A172 (cell line): ENCODE results near the gene KRTAP20-2. TPM values are rescaled to one million over a fixed set of nuclear protein-coding genes. Genes with fewer than 3 reads are reported as not detected.

Experiments
- DNase-seq: peaks from one replicate; pipeline ENCODE4 v3.0.0-alpha.2; 2015; ENCODE audit warnings: low spot score
- total RNA-seq: library from RNA; depleted of rRNA; stranded (reverse); fragments of >200 nt; shearing (Covaris generic); gene quantifications from 2 replicates; pipeline ENCODE4 v1.2.3, GENCODE V29; 2014; rRNA removed

The KRTAP20-2 gene
- not detected in 2 replicates for total RNA-seq

DNA sequence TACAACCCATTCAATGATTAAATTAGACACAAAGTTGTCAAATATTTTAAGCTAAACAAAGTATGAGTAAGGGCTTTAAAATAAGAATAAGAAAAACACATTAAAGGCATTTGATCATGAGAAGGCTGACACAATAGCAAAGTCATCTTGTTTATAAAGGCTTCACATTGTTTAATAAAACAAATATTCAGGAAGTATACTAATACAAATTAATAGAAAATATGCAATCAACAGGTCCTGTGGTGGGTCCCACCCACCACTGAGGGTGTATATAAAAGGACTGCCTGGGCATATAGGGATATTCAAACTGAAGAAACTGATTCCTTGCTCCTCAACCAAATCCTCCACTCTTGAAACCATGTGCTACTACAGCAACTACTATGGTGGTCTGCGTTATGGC lies at the start of gene KRTAP20-2:
Gene KRTAP20-2, plus strand, starts transcription at position 301 of the 400 bp plus-strand sequence. Its CDS starts 58 bp downstream, at position 359.
- no peak for DNase-seq

DNA sequence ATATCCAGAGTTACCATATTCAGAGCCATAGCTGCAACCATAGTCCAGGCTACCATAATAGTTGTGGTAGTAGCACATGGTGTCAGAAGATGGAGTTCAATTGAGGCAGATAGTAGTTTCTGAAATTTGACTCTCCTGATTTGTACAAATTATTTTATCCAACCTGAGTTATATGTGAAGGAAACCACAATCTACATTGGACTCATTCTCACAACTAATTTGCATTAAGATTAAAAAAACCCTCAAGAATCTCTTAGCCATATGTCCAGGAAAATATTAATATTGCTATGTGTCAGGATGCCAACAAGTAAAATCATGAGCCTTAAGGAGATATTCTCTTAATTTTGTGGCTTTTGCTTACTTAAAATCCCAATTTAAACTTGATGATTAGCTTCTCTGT lies 44.7 kb upstream of the KRTAP20-2 start, which contains the start of gene KRTAP22-2:
Gene KRTAP22-2, minus strand, starts transcription at position 101 of the 400 bp plus-strand sequence.
- DNase-seq, result no peak

DNA sequence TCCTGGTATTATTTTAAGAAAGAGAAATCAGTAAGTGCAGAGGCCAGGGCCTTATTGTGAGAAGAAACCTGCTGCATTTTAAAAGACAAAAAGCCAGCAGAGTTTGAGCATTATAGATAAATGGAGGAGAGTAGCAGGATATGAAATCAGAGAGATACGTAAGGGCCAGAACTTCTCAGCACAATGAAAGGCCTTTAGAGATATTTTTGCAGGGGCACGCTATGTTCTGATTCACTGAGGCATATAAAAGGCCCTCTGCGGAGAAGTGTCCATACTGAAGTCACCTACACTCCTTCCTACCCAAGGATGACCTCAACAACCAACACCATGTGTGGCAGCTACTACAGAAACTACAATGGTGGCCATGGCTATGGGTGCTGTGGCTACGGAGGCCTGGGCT lies 42.9 kb upstream of the KRTAP20-2 start, which contains the start of gene KRTAP6-3:
Gene KRTAP6-3, plus strand, starts transcription at position 301 of the 400 bp plus-strand sequence. Its CDS starts 6 bp downstream, at position 307.
- no peak for DNase-seq

DNA sequence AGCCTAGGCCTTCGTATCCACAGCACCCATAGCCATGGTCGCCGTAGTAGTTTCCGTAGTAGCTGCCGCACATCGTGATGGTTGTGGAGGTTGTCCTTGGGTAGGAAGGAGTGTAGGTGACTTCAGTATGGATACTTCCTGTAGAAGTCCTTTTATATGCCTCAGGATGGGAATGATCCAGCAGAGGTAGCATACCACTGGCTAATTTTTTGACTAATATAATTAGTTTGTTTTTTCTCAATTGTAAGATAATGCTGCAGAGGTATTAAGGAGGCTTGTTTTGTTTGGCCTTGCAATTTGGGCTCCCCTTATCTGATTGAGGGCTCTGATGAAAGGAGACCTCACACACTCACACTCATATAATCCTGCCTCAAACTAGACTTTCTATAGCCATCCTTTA lies 36.2 kb upstream of the KRTAP20-2 start, which contains the start of gene KRTAP6-2:
Gene KRTAP6-2, minus strand, starts transcription at position 101 of the 400 bp plus-strand sequence. Its CDS starts 28 bp downstream, at position 73.
- DNase-seq, result no peak

DNA sequence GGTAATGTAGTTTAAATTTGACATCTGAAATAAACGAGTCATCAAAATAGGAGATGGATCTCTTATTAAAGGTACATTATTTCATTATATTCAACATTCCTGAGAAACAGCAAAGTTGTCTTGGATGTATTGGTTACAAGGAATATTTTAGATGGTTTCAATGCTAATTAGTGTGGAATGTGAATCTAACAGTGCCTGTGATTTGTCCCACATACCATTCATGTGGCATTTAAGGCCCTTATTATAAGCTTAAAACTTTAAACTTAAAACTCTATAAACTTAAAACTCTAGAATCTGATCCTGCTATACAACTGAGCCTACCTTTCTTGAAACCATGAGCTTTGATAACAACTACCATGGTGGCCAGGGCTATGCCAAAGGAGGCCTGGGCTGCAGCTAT lies 34.2 kb upstream of the KRTAP20-2 start, which contains the start of gene KRTAP22-1:
Gene KRTAP22-1, plus strand, starts transcription at position 301 of the 400 bp plus-strand sequence.
- no peak for DNase-seq

DNA sequence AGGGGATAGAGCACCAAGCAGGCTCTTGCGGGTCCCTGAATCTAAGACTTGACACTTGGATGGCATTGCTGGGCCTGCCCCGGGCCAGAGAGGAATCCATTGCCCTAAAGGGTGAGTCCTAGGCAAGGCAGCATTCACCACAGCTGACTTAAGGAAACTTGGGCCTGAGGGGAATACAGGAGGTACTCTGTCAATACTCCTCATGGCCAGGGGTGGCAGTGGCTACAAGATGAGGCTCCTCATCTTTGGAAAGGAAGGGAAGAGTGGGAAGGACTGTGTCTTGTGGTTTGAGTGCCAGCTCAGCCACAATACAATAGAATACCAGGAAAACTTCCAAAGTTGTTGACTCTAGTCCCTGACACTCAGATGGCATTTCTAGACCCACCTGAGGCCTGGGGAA lies 29.0 kb upstream of the KRTAP20-2 start:
- no peak for DNase-seq

DNA sequence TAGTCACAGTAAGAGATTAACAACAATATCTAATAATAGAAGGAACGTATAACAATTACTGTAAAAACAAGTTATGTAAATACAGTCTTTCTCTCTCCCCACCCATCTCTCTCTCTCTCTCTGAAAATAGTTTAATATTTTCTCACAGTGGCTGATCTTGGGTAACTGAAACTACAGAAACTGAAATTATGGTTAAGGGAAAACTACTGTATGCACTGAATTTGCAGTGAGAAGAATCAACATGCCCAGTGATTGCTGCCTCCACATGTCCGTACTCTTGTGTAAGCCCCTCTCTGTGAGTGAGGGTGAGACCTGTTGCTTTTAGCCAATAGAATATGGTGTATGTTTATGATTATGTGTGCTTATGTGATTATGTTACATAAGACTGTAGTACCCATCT lies 22.9 kb upstream of the KRTAP20-2 start:
- DNase-seq, result no peak

DNA sequence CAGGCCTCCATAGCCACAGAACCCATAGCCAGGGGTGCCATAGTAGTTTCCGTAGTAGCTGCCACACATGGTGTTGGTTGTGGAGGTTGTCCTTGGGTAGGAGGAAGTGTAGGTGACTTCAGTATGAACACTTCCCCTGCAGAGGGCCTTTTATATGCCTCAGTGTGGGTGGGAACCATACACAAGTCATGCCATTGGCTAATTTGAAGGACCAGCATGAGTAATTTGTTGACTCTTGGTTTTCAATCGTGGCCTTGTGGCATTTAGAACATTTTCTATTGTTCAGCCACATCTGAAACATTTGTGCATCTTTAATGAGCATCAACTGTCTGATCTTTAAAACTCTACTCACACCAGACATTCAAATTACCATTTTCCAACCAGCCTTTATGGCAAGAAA lies 21.2 kb upstream of the KRTAP20-2 start, which contains the start of gene KRTAP6-1:
Gene KRTAP6-1, minus strand, starts transcription at position 95 of the 400 bp plus-strand sequence. Its CDS starts 26 bp downstream, at position 69.
- no peak for DNase-seq

DNA sequence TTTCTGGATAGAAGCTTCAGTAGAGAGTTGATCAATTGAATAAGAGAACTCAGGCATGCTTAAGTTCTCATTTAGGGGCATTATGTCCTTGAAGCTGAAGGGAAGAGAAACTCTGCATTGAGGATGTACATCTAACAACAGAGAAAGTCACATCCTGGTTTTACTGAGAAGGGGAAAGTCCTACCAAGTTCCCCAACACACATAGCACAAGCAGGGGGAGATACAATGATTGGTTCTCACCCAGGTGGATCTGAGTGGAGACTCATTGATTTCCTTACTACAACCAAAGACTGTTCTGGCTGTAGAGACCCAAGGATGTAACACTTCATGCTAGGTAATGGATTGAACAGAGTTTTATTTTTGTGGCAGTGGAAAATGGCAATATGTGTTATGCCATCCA lies 19.8 kb upstream of the KRTAP20-2 start:
- DNase-seq, result no peak

DNA sequence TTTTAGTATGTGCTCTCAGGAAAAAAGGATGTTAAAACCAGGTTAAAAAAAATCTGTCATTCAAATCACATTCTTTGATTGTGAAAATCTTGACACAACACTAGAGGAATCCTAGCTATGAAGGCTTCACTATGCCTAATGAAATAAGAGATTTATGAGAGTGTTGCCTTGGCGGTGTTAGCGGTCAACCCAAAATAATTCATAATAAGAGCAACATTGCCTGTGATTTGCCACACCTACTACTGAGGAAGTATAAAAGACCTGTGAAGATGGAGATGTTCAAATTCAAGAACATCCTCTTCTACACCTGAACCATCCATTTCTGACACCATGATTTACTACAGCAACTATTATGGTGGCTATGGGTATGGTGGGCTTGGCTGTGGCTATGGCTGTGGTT lies 18.9 kb upstream of the KRTAP20-2 start, which contains the start of gene KRTAP20-1:
Gene KRTAP20-1, plus strand, starts transcription at position 301 of the 400 bp plus-strand sequence. Its CDS starts 30 bp downstream, at position 331.
- no peak for DNase-seq

DNA sequence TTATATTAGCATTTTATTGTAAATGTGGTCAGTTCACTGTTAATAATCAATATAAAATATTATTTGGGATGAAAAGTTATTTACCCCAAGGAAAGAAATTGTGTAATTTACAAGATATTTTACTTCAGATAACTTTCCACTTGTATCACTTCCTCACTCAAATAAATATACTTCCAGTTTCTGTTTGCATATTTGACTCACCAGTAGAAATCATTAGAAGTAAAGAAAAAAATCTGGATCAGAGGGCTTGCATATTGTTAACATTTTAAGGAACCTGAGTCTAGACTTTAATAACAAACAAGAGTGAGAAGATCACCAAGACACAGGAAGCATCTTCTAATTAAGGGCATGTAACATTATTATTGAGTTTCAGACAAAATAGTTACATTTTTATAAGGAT lies 14.9 kb upstream of the KRTAP20-2 start:
- no peak for DNase-seq

DNA sequence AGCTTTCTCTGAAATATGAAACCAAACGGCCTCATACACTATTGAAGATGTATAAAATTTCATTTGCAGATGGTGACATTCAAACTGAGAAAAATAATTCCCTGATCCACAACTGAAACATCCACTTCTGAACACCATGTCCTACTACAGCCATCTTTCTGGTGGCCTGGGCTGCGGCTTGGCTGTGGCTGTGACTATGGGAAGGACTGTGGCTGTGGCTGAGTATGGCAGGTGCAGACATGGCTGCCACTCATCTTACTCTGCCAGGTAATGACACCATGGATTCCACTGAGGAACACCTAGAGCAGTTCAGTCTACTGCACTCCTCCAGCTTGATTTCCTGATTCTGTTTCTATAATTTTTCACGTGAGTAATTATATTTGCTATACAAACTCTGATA lies 14.5 kb upstream of the KRTAP20-2 start, which contains the start of gene KRTAP20-4:
Gene KRTAP20-4, plus strand, starts transcription at position 106 of the 400 bp plus-strand sequence.
- DNase-seq, result no peak

DNA sequence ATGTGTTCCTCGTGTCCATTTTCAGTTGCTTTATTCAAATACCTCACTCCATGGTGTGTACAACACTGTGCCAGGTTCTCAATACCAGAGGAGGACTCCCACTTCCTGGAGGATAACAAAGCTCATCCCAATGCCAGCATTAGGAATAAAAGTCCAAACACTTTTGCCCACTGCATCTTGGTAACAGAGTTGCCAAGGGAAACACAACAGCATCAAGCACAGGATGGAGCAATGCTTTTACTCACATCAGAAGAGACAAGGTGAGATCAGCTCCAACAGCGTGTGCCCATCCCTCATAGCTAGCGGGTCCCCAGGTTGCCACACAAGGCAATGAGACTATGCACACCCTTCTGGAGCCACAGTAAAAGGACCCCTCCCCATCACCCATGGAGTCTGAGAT lies 11.6 kb upstream of the KRTAP20-2 start:
- no peak for DNase-seq

DNA sequence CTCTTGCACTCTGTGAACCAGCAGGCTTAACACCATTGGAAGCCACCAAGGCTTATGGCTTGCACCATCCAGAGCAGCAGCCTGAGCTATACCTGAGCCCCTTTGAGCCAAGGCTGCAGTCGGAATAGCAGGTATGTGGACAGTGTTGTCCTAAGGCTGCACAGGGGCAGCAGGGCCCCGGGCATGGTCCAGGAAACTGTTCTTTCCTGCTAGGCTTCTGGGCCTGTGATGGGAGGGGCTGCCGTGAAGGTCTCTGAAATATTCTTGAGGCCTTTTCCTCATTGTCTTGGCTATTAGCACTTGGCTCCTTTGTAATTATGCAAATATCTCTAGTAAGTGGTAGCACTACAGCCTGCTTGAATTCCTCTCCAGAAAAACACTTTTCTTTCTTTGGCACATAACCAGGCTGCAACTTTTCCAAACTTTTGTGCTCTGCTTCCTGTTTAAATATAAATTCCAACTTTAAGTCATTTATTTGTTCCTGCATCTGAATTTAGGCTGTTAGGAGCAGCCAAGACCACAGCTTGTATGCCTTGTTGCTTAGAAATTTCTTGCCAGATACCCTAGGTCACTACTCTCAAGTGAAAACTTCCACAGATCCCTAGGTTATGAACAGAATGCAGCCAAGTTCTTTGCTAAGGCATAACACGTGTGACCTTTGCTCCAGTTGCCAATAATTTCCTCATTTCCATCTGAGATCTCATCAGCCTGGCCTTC lies 9.4 kb upstream of the KRTAP20-2 start:
- no peak for DNase-seq

DNA sequence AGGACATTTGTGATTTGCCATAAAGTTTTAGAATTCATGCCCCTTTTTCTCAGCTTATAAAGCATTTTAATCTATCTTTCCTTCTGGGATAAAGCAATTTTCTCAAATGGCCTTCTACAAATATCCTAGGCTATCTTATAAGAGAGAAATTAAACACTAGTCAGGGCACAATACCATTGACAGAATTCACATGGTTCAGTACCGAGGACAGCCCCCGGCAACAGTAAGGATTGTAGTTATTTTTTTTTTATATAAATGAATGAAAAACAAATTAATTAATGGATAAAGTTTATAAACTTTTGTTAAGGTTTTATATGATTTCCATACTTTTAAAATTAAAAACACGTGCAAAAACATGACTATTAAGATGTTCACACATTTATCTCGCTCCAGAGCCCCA lies 6.9 kb upstream of the KRTAP20-2 start:
- no peak for DNase-seq

DNA sequence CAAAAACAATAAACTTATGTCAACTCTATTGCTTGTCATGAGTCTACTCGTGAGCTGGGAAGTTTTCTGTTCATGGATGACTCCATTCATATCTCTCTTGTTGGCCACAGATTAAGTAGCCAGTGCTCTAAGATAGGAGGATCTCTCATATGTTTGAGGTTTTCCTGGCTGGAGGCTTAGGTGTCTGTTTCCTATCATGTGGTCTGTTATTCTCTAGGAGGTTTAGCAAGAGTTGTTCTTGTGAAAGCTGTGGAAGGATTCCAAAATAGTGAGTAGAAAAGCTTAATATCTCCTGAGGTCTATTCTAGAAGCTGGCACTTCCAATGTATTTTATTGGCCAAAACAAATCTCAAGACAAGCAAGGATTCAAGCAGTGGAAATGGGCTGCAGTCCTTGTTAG lies 5.8 kb upstream of the KRTAP20-2 start:
- no peak for DNase-seq

DNA sequence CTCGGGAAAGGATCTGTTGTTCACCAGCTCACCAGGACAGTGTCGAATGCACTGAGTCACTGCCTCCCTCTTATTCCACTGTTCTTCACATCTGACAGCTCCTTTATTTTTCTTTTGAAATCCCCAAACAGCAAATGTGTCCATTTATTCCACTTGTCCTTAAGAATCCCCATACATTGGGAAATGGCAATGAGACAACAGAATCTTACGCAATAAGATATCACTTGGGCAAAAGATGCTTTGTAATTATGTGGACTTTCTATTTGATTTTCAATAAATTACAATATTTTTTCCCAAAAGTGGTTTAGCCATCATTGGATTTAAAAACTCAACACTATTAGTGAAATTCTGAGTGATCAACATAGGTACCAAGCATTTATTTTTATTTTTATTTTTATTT lies 3.7 kb downstream of the KRTAP20-2 start:
- no peak for DNase-seq

DNA sequence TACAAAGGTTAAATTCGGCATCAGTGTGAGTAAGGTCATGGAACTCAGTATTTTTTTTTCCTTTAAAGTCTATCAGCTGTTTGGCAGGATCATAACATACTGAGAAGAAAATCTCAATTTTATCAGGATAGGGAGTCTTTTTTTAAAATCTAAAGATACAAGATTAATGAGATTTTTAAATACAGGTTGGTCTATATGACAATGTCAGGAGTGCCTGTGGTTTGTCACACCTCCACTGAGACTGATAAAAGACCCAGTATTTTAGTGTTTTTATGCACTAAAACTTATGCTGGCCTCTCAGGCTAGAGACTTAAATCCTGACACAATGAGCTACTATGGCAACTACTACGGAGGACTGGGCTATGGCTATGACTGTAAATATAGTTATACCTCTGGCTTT lies 7.6 kb downstream of the KRTAP20-2 start, which contains the start of gene KRTAP20-3:
Gene KRTAP20-3, plus strand, starts transcription at position 301 of the 400 bp plus-strand sequence.
- DNase-seq, result no peak

DNA sequence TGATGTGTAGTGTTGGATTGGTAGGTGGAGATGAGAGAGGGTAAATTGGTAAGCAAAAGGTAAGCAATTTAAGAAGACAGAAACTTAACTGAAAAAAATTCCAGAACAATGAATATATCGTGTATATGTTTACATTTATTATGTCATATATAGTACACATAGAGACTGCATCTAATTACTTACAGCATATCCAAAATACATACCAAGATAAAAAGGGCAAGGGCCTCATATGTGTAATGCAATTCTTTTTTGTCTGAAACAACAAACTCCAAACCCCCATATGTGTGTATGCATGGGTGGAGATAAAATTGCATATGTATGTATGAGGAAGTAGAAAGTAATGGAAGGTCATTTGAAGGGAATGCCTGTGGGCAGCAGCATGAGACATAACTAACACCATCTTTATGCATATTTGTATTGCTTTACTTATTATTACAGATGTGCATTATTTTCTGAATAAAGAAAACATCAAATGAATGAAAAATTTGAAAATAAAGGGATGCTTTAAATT lies 12.0 kb downstream of the KRTAP20-2 start:
- DNase-seq, result no peak

DNA sequence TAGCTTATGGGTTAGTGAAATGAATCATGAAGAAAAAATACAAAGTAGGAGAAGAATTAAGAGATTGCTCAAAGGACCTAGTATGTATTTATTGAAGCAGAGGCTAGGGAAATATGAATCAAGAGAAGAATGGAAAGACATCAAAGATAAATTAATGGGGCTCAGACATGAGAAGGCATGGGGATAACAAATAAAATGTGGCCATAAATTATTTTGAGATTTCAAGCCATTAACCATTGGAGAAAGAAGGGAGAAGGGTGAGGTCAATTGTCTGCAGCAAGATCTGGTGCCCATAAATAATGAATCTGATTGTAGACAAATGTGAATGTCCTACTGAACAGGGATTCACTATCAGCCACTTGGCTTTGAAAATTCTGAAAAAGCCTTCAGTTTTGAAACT lies 17.9 kb downstream of the KRTAP20-2 start:
- DNase-seq, result no peak

DNA sequence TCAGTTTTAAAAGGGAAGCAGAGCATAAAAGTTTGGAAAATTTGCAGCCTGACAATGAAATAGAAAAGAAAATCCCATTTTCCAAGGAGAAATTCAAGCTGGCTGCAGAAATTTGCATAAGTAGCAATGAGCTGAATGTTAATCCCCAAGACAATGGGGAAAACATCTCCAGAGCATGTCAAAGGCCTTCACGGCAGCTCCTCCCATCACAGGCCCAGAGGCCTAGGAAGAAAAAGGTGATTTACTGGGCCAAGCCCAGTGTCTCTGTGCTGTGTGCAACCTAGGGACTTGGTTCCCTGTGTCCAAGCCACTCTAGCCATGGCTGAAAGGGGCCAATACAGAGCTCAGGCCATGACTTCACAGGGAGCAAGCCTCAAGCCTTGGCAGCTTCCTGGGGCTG lies 33.8 kb downstream of the KRTAP20-2 start:
- DNase-seq, result no peak

DNA sequence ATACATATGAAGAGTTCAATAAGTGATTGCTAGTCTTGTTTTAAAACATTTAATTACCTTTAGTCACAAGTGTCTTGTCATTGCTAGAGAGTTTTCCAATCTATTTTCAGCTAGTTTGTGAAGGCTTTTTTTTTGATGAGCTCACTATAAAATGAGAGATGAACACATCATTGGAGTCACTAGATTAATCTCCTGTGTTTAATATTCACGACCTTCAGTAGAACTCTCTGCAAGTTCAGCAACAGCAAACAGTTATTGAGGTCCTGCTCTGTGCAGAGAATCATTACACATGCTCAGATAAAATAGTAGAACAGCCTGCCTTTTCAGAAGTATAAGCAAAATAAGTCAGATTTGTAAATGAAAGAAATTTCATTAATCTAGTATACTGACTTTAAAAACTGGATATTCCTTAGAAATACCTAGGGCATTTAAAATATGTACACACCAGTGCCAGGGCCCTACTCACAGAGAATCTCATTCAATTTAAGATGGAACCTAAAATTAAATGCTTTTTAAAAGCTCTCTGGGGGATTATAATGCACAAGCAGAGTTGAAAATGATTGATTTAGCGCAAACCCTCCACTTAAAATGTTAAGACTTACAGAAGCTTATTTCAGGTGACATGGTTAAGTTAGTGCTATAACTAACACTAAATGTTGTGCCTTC lies 38.1 kb downstream of the KRTAP20-2 start:
- DNase-seq, result no peak
